HG03442 (cell line): ENCODE measurements around the gene TRPV3.
A peak's percentile ranks its signal among the peaks of the same experiment; 100 is the strongest.
"Not testable (repeated sequence)": the region's sequence is repeated elsewhere in the genome, so short reads cannot be mapped to it uniquely, and the experiment has no call there.

Experiments used
- ATAC-seq: cut with Tn5 transposase; IDR thresholded peaks from one replicate; pipeline ENCODE4 v1.9.1; 2021; ENCODE audit warnings: mild to moderate bottlenecking, moderate library complexity; ENCODE audit not compliant: unreplicated experiment

The TRPV3 gene

DNA sequence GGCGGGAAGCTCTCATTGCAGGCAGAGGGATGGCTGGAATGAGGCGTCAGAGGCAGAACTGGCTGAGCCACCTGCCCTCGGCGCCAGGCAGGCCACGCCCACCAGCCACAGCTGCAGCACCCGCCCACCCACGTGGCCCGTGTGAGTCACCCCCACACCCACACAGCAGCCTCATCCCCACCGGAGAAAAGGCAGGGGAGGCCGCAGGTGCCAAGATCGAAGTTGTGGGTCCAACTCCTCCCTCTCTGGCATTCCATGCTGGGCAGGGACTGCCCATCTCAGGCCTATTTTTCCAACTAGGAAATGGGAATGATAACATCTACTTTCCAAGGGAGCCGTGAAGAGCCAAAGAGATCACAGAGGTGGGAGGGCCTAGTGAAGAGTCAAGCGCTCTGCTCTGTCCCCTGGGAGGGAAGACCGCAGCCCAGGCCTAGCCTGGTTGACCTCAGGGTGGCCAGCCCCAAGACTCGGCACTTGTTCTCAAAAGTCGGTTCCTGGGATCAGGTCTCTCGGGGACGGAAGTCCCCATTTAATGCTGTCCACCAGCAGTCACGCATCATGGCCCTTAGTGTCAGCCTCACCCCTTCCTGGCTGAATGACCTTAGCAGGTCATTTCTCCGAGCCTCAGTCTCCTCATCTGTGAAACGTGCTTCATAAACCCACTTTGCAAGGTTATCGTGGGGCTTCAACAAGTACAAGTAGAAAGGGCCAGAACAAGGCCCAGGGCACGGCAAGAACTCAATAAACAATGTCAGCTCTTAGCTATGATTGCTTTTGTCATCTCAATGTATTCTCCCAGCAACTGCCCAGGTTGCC, at the start of gene TRPV3:
TSS of gene TRPV3 (minus strand) at position 45 of the 816 bp plus-strand sequence. CDS start 2,962 bp downstream, outside the sequence.
- ATAC-seq = peak; percentile 36

DNA sequence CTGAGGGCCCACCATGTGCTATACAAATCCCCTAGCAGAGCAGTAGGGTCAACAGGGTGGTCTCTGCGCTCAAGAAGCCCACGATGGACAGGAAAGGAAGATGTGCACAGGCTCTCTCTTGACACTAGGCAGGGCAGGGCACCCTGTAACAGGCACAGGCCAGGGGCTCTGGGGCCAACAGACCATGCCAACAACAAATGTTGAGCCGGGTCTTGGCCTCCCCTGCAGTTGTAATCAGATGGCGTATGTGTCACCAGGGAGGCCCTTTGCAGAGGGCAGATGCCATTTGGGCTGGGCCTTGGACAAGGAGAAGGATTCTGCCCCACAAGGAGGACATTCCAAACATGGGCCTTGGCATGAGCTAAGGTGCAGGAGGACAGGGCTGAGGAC, 46.3 kb upstream of the TRPV3 start:
- no peak for ATAC-seq

DNA sequence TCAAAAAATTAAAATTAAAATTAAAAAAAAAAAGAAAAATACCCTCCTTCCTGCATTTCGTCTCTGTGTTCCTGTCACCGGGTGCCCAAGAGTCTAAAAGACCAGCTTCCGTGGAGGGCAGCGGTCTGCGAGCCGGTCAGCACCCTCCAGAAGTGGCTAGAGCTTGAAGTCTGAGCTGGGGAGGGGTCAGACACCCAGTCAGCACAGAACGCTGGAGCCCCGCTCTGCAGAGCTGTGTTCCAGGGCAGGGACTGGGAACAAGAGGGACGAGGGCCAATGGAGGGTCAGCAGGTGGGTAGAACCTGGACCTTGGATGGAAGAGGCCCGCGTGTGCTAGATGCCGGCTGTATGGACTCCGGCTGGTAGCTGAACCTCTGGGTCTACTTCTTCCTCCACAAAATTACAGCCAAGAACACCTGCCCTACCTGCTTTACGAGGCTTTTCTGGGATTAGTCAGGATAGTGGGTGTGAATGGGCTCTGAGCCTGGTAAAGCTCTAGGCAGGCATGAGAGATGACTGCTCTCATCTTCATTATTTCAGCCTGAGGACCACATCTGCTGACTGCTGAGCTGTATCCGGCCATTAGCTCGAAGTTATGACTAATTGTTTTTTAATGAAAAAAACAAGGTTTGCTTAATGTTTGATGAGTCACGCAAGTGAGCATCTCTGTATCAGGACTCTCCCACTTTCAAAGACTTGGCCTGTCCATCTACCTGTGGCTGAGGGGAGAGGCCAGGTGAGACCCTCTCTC, 45.7 kb upstream of the TRPV3 start:
- no peak for ATAC-seq

DNA sequence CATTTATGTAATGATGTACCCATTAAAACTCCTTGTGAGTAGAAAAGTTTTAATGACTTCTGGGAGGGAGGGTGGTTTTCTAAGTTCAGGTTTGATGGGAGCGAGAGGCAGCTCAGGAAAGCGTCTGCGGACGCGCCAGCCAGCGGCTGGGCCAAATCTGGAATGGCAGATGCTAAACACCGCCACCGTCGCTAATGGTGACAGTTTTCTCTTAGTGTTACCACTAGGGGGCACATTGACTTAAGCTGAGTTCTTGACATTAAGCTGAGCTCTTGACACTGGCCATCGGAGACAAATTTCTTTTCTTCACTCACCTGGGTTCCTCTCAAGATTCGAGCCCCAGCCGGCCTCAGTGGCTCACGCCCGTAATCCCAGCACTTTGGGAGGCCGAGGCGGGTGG, 44.9 kb upstream of the TRPV3 start:
- ATAC-seq = no peak

DNA sequence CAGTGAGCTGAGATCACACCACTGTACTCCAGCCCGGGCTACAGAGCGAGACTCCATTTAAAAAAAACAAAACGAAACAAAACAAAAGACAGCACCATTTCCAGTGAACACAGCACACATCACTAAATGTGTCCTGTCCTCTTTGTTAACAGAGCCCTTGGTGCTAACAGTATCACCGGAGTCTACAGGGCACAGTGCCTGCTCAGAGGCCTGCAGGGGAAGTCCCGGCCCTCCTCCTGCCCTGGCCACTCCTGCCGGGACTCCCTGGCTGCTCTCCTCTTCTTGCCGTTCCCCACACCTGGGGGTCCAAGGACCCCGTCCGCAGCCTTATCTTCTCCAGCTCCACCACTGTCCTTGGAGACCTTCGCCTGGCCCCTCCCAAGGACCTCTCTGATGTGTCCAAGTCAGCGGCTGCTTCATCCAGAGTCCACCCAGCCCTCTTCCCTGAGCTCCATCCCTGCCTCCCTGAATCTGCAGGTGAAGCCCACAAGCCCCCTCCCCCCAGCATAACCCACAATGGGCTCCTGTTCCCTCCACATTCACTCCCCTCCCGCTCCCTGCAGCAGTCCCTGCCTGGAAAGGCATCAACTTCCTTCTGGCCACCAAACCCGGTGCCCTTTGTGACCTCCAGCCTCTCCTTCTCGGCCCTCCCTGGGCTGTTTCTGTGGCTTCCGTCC, 43.1 kb upstream of the TRPV3 start:
- no peak for ATAC-seq

DNA sequence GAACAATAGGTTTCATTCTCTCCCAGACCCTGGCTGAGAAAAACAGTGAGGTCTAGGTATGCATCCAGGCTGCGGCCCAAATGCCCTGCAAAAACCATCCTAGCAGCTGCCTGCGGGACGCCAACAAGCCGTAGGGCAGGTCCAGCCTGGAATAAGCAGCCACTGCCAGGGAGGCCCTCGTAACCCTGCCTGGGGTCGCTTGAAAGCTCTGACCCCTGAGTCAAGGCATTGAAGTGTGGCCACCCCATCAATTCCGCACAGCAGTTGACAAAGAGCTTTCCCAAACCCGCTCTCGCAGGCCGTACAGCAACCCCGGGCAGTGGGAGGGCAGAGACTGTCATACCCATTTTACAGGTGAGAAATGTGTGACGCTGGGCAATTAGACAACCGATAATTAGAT, 40.5 kb upstream of the TRPV3 start:
- no peak for ATAC-seq

DNA sequence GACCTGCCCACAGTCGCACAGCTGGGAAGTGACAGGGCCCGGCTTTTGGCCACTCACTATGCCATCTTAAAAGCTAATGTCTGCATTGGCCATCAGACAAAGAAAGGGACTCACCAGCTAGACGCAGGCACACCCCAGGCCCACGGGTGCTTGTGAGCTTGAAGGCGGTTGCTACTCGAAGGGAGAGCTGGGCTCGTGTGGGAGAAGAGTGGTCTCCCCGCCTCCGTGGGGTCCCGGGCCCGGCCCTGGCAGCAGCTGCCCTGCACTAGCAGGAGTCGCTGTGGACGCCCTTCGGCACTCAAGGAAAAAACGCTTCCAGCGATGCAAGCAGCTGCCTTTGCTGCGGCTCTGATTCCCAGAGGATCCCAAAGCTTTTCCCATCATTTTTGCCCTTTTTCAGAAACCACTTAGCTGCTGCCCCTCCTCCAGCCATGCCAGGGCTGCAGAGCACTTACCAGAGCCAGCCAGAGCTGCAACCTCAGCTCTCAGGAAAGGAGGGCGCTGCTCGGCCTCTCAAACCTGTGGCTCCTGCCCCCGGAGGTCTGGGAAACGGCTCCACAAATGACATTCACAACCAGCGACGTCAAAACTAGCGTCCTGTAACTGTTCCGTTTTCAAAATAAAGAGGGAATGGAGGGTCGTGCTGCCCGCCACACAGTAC, 39.3 kb upstream of the TRPV3 start:
- ATAC-seq = no peak

DNA sequence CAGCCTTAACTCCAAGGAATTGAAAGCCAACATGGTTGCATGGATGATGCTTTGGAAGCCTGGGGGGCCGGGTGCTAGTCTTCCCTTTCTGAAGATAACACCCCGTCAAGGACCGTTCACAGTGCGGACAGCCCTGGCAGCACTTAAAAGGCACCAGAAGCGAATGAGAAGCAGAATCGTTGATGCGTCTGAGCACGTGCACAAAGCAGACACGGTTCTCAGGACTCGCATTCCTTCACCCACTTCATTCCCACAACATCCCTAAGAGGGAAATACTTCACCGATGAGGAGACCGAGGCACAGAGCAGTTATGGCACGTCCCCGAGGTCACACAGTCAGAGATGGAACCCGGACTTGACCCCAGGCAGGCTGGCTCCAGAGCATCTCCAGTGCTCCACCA, 37.4 kb upstream of the TRPV3 start:
- ATAC-seq = no peak

DNA sequence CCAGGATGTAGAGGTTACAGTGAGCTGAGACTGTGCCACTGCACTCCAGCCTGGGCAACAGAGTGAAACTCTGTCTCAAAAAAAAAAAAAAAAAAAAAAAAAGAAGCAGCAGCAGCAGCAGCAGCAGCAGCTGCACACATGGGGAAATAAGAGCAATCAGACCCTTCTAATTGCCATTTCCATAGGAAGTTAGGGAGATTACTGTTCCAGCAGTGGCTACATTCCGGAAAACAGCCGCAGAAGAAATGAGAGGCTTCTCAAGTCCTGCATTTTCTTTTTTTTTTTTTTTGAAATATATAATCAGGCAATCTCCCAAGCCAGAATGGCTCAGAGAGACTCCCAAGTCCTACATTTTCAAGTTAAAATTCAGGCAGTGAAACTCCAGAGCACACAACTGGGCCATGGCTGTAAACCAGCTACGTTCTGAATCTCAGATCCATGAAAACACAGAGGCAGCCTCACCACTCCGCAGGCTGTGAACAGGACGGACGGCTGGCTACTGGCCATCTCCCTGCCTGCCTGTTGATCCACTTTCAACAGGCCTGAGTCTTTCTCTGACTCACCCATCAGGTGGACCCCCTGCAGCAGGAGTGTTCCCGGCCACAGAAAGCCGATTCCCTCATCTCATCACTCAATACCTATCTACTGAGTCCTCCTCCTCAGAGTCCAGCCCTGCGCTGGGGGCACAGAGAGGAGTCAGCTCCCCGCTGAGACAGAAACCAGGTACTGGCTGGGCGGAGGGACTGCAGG, 36.6 kb upstream of the TRPV3 start:
- no peak for ATAC-seq

DNA sequence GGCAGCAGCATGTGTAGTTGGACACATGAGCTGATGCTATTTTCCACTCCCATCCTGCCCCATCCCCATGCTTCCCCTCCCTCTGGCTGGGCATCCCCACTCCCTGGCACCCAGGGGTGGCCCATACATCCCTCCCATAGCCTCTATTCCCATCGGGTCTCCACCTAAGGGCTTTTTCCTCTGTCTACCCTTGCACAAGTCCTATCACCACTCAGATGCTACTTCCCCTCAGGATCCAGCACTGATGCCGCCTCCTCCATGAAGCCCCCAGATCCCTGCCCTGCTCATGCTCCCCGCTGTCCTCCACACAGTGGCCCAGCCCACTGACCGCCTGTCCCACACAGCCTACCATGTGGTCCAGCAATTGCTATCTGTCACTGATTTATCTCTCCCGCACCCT, 35.8 kb upstream of the TRPV3 start:
- no peak for ATAC-seq

DNA sequence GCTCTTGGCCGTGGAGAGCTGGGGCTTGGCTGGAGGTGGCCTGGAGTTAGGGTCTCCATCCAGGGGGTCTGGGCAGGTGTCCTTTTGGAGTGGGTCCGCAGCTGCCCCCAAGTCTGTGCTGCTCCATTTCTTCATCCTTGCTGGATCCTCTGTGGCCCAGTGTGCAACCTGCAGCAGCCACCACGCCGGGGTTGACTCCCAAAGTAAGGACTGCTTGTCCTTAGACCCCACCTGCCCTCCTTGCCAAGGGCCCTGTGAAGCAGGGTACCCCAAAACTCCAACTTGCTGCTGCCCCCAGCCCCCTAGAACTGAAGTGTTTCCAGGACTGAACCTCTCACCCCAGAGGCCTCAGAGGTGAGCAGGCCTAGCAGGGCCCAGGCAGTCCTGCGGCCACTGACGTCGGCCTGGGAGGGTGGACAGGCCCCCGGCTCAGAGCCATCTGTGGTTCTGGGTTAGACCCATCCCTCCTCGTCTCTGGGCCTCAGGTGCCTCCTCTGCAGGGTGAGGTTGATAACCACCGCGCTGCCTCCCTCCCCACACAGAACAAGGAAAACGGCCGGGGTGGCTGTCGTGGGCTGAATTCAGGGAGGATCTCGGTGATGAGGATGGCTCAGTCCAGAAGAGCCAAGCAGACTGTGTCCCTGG, 34.7 kb upstream of the TRPV3 start:
- ATAC-seq = no peak

DNA sequence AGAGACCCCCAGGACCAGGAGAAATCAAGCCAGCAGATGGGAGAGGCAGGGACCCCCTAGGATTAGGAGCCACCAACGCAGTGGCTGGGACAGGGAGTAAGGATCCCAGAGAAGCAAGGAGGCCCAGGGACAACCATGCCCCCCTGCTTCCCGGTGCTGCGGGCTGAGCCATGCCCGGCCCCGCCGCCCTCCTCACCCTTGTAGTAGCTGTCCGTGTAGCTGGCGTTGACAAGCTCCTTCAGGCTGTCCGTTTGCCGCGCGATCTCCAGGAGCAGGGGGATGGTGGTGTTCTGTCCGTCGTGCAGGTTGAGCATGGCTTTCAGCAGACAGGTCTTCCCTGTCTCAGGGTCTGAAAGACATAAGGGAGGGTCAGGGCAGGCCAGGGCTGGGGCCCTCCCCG, 33.2 kb upstream of the TRPV3 start:
- no peak for ATAC-seq

DNA sequence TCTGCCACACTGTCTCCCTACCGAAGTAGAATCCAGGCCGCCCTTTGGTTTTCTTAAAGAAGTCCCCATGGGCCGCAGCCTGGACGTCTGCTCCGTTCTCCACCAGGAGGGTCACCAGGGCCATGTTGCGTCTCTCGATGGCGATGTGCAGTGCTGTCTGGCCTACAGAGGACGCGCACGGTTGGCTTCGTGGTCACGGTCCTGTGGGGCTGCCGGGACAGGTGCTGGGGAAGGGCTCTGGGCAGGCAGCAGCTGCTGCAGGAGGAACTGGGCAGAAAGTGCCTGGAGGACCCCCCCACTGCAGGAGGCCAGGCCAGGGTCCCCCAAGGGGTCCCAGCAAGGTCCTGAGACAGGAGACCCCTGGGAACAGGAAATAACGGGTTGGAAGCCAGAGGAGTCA, 32.6 kb upstream of the TRPV3 start:
- ATAC-seq = no peak

DNA sequence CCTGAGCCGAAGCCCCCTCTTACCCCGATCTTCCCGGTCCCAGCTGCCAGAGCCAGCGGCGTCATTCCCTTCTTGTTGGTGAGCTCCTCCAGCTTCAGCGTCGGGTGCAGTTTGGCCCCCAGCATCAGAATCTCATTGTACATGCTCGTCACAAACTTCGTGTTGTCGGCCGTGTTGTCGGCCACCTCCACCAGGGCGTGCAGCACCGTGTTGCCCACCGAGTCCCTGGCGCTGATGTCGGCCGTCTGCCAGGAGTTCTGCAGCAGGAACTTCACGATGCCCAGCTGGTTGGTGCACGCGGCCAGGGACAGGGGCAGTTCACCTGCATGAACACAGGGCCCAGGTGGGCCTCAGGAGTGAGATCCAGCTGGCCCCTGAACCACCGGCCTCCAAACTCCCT, 32.2 kb upstream of the TRPV3 start:
- no peak for ATAC-seq

DNA sequence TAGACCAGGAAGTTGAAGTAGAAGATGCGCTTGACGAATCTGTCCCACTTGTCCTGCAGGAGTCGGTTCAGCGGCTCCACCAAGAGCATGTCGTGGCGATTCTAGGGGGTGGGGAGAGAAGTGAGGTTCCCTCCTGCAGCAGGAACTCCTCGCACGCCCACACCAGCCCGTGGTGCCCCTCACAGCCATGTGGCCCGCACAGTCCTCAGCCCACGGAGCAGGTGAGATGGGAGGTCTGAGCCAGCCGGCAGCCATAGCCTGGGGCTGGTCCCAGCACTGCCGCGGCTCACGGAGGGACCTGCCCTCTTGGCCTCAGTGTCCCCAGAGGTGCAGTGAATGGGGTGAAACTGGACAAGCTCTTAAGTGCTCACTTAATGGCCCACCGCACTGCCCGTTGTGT, 28.2 kb upstream of the TRPV3 start:
- ATAC-seq = no peak

DNA sequence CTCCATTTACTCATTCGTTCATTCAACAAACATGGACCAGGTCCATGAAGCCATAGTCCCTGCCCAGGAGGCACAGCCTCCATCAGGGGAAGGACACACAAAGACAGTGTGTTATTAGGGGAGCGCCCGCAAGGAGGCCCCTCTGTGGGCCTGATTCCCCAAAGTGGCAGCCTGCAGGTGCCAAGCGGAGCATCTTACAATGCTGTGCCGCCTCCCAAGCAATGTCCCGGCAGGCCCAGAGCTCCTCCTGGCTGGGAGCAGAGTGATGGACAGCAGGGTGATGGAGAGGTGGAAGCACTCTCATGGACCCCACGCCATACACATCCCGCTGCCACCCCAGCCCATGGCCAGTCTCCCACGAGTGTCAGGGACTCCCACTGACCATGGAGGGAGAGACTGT, 25.8 kb upstream of the TRPV3 start:
- no peak for ATAC-seq

DNA sequence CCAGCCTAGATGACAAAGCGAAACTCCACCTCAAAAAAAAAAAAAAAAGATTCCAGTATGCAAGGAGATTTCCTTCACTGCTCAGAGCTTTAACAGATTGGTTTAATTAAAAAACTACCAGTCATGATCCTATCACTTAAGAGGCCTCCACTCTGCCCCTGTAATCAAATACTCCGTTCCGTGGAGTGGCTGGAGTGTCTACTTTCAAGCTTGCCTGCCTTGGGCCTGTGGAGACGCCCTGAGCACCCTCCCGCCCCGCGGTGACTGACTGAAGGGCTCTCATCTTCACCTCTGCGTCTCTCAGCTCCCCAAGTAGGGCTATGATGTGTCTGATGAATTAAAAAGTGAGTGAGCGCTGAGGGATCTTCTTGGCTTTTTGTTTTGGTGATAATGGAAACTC, 25.3 kb upstream of the TRPV3 start:
- ATAC-seq = no peak

DNA sequence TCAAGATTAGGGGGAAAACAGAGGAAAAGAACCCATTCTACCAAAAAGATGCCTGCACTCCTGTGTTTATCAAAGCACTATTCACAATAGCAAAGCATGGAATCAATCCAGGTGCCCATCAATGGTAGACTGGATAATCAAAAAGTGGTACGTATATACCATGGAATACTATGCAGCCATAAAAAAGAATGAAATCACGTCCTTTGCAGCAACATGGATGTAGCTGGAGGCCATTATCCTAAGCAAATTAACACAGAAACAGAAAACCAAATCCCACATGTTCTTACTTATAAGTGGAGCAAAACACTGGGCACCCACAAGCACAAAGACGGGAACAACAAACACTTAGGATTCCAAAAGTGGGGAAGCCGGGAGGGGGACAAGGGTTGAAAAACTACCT, 21.1 kb upstream of the TRPV3 start:
- ATAC-seq = not testable (repeated sequence)

DNA sequence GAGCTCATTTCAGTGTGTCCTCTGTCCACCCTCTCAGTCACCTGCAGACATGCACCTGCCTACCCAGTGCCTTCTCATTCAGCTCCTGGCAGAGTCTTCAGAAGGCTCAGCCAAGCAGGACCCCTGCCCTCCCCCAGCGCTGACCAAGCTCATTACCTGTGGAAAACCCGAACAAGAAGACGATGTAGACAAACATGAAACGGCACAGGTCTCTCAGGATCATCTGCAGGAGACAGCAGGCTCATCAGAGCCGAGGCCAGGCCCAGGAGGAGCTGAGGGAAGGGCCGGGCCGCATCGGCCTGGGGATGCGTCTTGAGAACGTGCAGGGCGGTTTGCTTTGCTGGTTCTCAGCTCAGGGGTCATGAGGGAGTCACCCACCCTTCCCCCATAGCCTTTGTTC, 19.4 kb upstream of the TRPV3 start:
- ATAC-seq = no peak

DNA sequence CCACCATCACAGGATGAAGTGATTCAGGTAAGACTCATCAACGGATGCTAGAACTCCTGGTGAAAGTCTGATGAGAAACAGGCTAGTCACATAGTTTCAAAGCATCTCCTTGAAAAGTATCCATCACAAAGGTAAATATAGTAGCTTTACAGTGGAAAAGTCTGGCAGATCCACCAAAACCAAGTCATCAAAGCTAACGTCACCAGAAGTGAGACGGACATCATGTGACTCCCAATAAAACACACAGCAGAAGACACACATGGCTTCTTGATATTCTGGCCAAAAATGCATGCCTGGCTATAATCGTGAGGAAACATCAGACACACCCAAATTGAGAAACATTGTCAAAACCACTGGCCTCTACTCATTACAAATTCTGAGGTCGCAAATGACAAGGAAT, 17.9 kb upstream of the TRPV3 start:
- ATAC-seq = no peak
